Measurements from ENCODE around the gene NHSL2. TPM values are rescaled to one million over a fixed set of nuclear protein-coding genes. Genes with fewer than 3 reads are reported as not detected.

NHSL2 gene
- total RNA-seq, 1 experiment from 2014 or later, result 0.07 TPM

- intact Hi-C loops (cut with micrococcal nuclease), result no loop called here
- no peaks in the 10 kb centered on the region for H3K27me3 ChIP-seq (ENCODE audit: low read length)
- peak overlapping the region; percentile 53; the same call in 1 of the 2 replicates for H2AFZ ChIP-seq (ENCODE audit: low read length)
- no peak for TF ChIP-seq EZH2phosphoT487 (IDR thresholded peaks at IDR 0.05; ENCODE audit: borderline replicate concordance, low read length)
- TF ChIP-seq CTCF (conservative IDR thresholded peaks at IDR 0.05; ENCODE audit: low read depth, low read length), result peak; percentile 48
- no peak for TF ChIP-seq EZH2 (IDR thresholded peaks at IDR 0.05; ENCODE audit: low read length, unreplicated experiment)
- ChIA-PET CTCF (interaction anchor here (1.7 kb wide), 1 partner anchor 122 kb away, joined by 9 read pairs; no protein-coding TSS in a partner anchor), POLR2A (ENCODE audit: unreplicated experiment) (interaction anchor here (0.5 kb wide), 1 partner anchor 272 kb away, joined by 3 read pairs; no protein-coding TSS in a partner anchor)
- peak overlapping the region; percentile 65 for H3K4me2 ChIP-seq (ENCODE audit: low read length)
- H3K4me3 ChIP-seq (ENCODE audit: low read length), result no peak overlapping the region
- H3K36me3 ChIP-seq (ENCODE audit: low read depth, low read length), result no peaks in the 10 kb centered on the region
- ATAC-seq (peak; percentile 73), DNase-seq (peak; percentile 42)
- H3K9me3 ChIP-seq (ENCODE audit: low read length), result no peaks in the 10 kb centered on the region
- peaks cover 9% of the 10 kb centered on the region for H3K4me1 ChIP-seq (ENCODE audit: insufficient read depth, low read length)
- H3K79me2 ChIP-seq (ENCODE audit: low read length), result no peaks in the 10 kb centered on the region
- no peaks in the 10 kb centered on the region for H3K9me2 ChIP-seq (replicated peaks; ENCODE audit: low read length)
- H3K27ac ChIP-seq (ENCODE audit: low read length), result no peak overlapping the region
- H4K20me1 ChIP-seq (ENCODE audit: low read length), result no peaks in the 10 kb centered on the region
- BruUV-seq (replicated peaks), result no TSS peak
- H3K9ac ChIP-seq (ENCODE audit: low read length), result no peak overlapping the region
- H3F3A ChIP-seq (ENCODE audit: low read length, unreplicated experiment), result no peaks in the 10 kb centered on the region
These were observed 93.4 kb downstream of the NHSL2 start for GRCh38 chrX:72003811-72004750.

GRCh38 chrX:72005046-72005445, 94.4 kb downstream of the NHSL2 start:
- Histone ChIP-seq H3K4me1 (ENCODE audit: insufficient read depth, low read length) (peaks cover 9% of the 10 kb centered on the region), H3K9me2 (replicated peaks; ENCODE audit: low read length) (no peaks in the 10 kb centered on the region), H3K4me2 (ENCODE audit: low read length) (no peak overlapping the region), H2AFZ (ENCODE audit: low read length) (no peak overlapping the region), H3K9ac (ENCODE audit: low read length) (no peak overlapping the region), H3K27me3 (ENCODE audit: low read length) (no peaks in the 10 kb centered on the region), H3K4me3 (ENCODE audit: low read length) (no peak overlapping the region), H3K36me3 (ENCODE audit: low read depth, low read length) (no peaks in the 10 kb centered on the region), H3K9me3 (ENCODE audit: low read length) (no peaks in the 10 kb centered on the region), H3K27ac (ENCODE audit: low read length) (no peak overlapping the region), H3F3A (ENCODE audit: low read length, unreplicated experiment) (no peaks in the 10 kb centered on the region), H4K20me1 (ENCODE audit: low read length) (no peaks in the 10 kb centered on the region), H3K79me2 (ENCODE audit: low read length) (no peaks in the 10 kb centered on the region)
- no peak for TF ChIP-seq EZH2 (IDR thresholded peaks at IDR 0.05; ENCODE audit: low read length, unreplicated experiment)
- TF ChIP-seq EZH2phosphoT487 (IDR thresholded peaks at IDR 0.05; ENCODE audit: borderline replicate concordance, low read length), result no peak
- TF ChIP-seq CTCF (conservative IDR thresholded peaks at IDR 0.05; ENCODE audit: low read depth, low read length), result no peak
- ATAC-seq (no peak), DNase-seq (no peak)
- ChIA-PET CTCF (no interaction called here), POLR2A (ENCODE audit: unreplicated experiment) (no interaction called here)
- no TSS peak for BruUV-seq (replicated peaks)
- intact Hi-C loops (cut with micrococcal nuclease), result no loop called here

- Histone ChIP-seq H3K27me3 (ENCODE audit: low read length) (no peaks in the 10 kb centered on the region), H3K79me2 (ENCODE audit: low read length) (no peaks in the 10 kb centered on the region), H3K9me3 (ENCODE audit: low read length) (no peaks in the 10 kb centered on the region), H3K36me3 (ENCODE audit: low read depth, low read length) (no peaks in the 10 kb centered on the region), H2AFZ (ENCODE audit: low read length) (no peak overlapping the region), H3F3A (ENCODE audit: low read length, unreplicated experiment) (no peaks in the 10 kb centered on the region), H3K27ac (ENCODE audit: low read length) (no peak overlapping the region), H3K9ac (ENCODE audit: low read length) (no peak overlapping the region), H3K9me2 (replicated peaks; ENCODE audit: low read length) (no peaks in the 10 kb centered on the region), H3K4me3 (ENCODE audit: low read length) (no peak overlapping the region), H3K4me1 (ENCODE audit: insufficient read depth, low read length) (peaks cover 9% of the 10 kb centered on the region), H3K4me2 (ENCODE audit: low read length) (no peak overlapping the region), H4K20me1 (ENCODE audit: low read length) (no peaks in the 10 kb centered on the region)
- BruUV-seq (replicated peaks), result no TSS peak
- TF ChIP-seq EZH2phosphoT487 (IDR thresholded peaks at IDR 0.05; ENCODE audit: borderline replicate concordance, low read length) (no peak), EZH2 (IDR thresholded peaks at IDR 0.05; ENCODE audit: low read length, unreplicated experiment) (no peak), CTCF (conservative IDR thresholded peaks at IDR 0.05; ENCODE audit: low read depth, low read length) (no peak)
- ChIA-PET POLR2A (ENCODE audit: unreplicated experiment) (no interaction called here), CTCF (no interaction called here)
- intact Hi-C loops (cut with micrococcal nuclease), result no loop called here
- DNase-seq (no peak), ATAC-seq (no peak)
These were observed 95.8 kb downstream of the NHSL2 start for GRCh38 chrX:72006461-72006860.
